Activated CD4-positive, alpha-beta memory T cell treated with anti-CD3 and anti-CD28 coated beads for 36 hours (primary cell): ENCODE measurements around the gene SLC16A10. TPM values are rescaled to one million over a fixed set of nuclear protein-coding genes. Genes with fewer than 3 reads are reported as not detected.

Experiments used
- CTCF ChIA-PET: fragments of 350-600 bp; sonication (Branson Sonifier 250); formaldehyde crosslinking; loops from one replicate; lab custom pipeline; 2021; ENCODE audit warnings: antibody characterized with exemption, inconsistent platforms; lab: Charles Lee
- POLR2A ChIA-PET: fragments of 350-600 bp; sonication (Branson Sonifier 250); formaldehyde crosslinking; loops from one replicate; lab custom pipeline; 2021; ENCODE audit warnings: antibody characterized with exemption; lab: Charles Lee
- DNase-seq: peaks from one replicate; pipeline ENCODE4 v3.0.0-alpha.2; 2020
- H3K27ac Mint-ChIP-seq: one replicate; pipeline ENCODE4 v1.8.0; 2021; ENCODE audit warnings: mixed read lengths
- H3K27me3 Mint-ChIP-seq: one replicate; pipeline ENCODE4 v1.8.0; 2021; ENCODE audit warnings: mixed read lengths
- H3K36me3 Mint-ChIP-seq: one replicate; pipeline ENCODE4 v1.8.0; 2021; ENCODE audit warnings: mixed read lengths
- H3K4me1 Mint-ChIP-seq: one replicate; pipeline ENCODE4 v1.8.0; 2021; ENCODE audit warnings: low read depth, mixed read lengths
- H3K4me3 Mint-ChIP-seq: one replicate; pipeline ENCODE4 v1.8.0; 2021; ENCODE audit warnings: mild to moderate bottlenecking, mixed read lengths
- H3K9me3 Mint-ChIP-seq: one replicate; pipeline ENCODE4 v1.8.0; 2021; ENCODE audit warnings: mixed read lengths
- intact Hi-C: fragments of 100-400 bp; cut with micrococcal nuclease; formaldehyde crosslinking; loops from one replicate; pipeline ENCODE4 v1.15.1; 2023
- total RNA-seq, 2 experiments: library from RNA; stranded (reverse); gene quantifications; one replicate each; pipeline ENCODE4 v1.2.3, GENCODE V29; 2021

Gene SLC16A10
- total RNA-seq, 2 experiments from 2014 or later, result 3.4 to 3.6 TPM

- ChIA-PET CTCF (interaction anchor here (2.4 kb wide), 1 partner anchor 10 kb away, joined by 9 read pairs; a partner anchor contains a TSS), POLR2A (no interaction called here)
- Mint-ChIP-seq H3K4me1 (peaks cover 21% of the 10 kb centered on the region), H3K27me3 (no peaks in the 10 kb centered on the region), H3K9me3 (peaks cover 13% of the 10 kb centered on the region), H3K27ac (no peak overlapping the region), H3K4me3 (no peak overlapping the region), H3K36me3 (peaks cover 59% of the 10 kb centered on the region)
- intact Hi-C loops, result no loop called here
- no peak for DNase-seq
Measured at GRCh38 chr6:111269401-111269970, 182.2 kb downstream of the SLC16A10 start.

- Mint-ChIP-seq H3K36me3 (peaks cover 66% of the 10 kb centered on the region), H3K27ac (no peak overlapping the region), H3K27me3 (no peaks in the 10 kb centered on the region), H3K9me3 (peaks cover 19% of the 10 kb centered on the region), H3K4me3 (no peak overlapping the region), H3K4me1 (peaks cover 21% of the 10 kb centered on the region)
- POLR2A ChIA-PET, result no interaction called here
- intact Hi-C loops, result no loop called here
- DNase-seq, result no peak
- CTCF ChIA-PET, result interaction anchor here (2.4 kb wide), 1 partner anchor 11 kb away, joined by 9 read pairs; a partner anchor contains a TSS
Measured at GRCh38 chr6:111270121-111270520, 182.8 kb downstream of the SLC16A10 start.

- intact Hi-C loops, result no loop called here
- DNase-seq, result no peak
- Mint-ChIP-seq H3K9me3 (peaks cover 25% of the 10 kb centered on the region), H3K4me3 (no peak overlapping the region), H3K36me3 (peaks cover 74% of the 10 kb centered on the region), H3K27ac (no peak overlapping the region), H3K4me1 (no peaks in the 10 kb centered on the region), H3K27me3 (no peaks in the 10 kb centered on the region)
- ChIA-PET POLR2A (interaction anchor here (0.6 kb wide), 1 partner anchor 732 kb away, joined by 3 read pairs; no protein-coding TSS in a partner anchor), CTCF (interaction anchor here (1.1 kb wide), 1 partner anchor 219 kb away, joined by 6 read pairs; no protein-coding TSS in a partner anchor)
Measured at GRCh38 chr6:111274593-111275217, 187.4 kb downstream of the SLC16A10 start.

GRCh38 chr6:111276335-111276734 lies 189.0 kb downstream of the SLC16A10 start:
- DNase-seq, result no peak
- intact Hi-C loops, result no loop called here
- Mint-ChIP-seq H3K36me3 (peaks cover 74% of the 10 kb centered on the region), H3K27ac (no peak overlapping the region), H3K9me3 (peaks cover 25% of the 10 kb centered on the region), H3K27me3 (no peaks in the 10 kb centered on the region), H3K4me3 (no peak overlapping the region), H3K4me1 (no peaks in the 10 kb centered on the region)
- POLR2A ChIA-PET, result no interaction called here
- CTCF ChIA-PET, result interaction anchor here (2.4 kb wide), 1 partner anchor 17 kb away, joined by 7 read pairs; a partner anchor contains a TSS

- Mint-ChIP-seq H3K4me3 (no peak overlapping the region), H3K27ac (no peak overlapping the region), H3K36me3 (peaks cover 76% of the 10 kb centered on the region), H3K27me3 (no peaks in the 10 kb centered on the region), H3K4me1 (no peaks in the 10 kb centered on the region), H3K9me3 (peaks cover 25% of the 10 kb centered on the region)
- ChIA-PET CTCF (interaction anchor here (2.4 kb wide), 1 partner anchor 18 kb away, joined by 7 read pairs; a partner anchor contains a TSS), POLR2A (no interaction called here)
- intact Hi-C loops, result no loop called here
- no peak for DNase-seq
Measured at GRCh38 chr6:111276736-111277135, 189.4 kb downstream of the SLC16A10 start.

GRCh38 chr6:111277819-111278218 lies 190.5 kb downstream of the SLC16A10 start:
- Mint-ChIP-seq H3K27me3 (no peaks in the 10 kb centered on the region), H3K4me1 (peaks cover 3% of the 10 kb centered on the region), H3K9me3 (peaks cover 25% of the 10 kb centered on the region), H3K36me3 (peaks cover 81% of the 10 kb centered on the region), H3K27ac (no peak overlapping the region), H3K4me3 (no peak overlapping the region)
- ChIA-PET POLR2A (no interaction called here), CTCF (interaction anchor here (2.4 kb wide), 1 partner anchor 19 kb away, joined by 7 read pairs; a partner anchor contains a TSS)
- intact Hi-C loops, result no loop called here
- no peak for DNase-seq

- H3K4me1 Mint-ChIP-seq, result peaks cover 3% of the 10 kb centered on the region
- H3K36me3 Mint-ChIP-seq, result peaks cover 74% of the 10 kb centered on the region
- H3K4me3 Mint-ChIP-seq, result no peak overlapping the region
- no peak overlapping the region for H3K27ac Mint-ChIP-seq
- ChIA-PET CTCF (no interaction called here), POLR2A (no interaction called here)
- intact Hi-C loops, result no loop called here
- DNase-seq, result no peak
- peaks cover 19% of the 10 kb centered on the region for H3K9me3 Mint-ChIP-seq
- H3K27me3 Mint-ChIP-seq, result no peaks in the 10 kb centered on the region
Measured at GRCh38 chr6:111278731-111279130, 191.4 kb downstream of the SLC16A10 start.

- Mint-ChIP-seq H3K4me1 (peaks cover 3% of the 10 kb centered on the region), H3K9me3 (peaks cover 5% of the 10 kb centered on the region), H3K4me3 (no peak overlapping the region), H3K27me3 (no peaks in the 10 kb centered on the region), H3K36me3 (peaks cover 59% of the 10 kb centered on the region), H3K27ac (no peak overlapping the region)
- POLR2A ChIA-PET, result no interaction called here
- intact Hi-C loops, result no loop called here
- CTCF ChIA-PET, result no interaction called here
- no peak for DNase-seq
Measured at GRCh38 chr6:111280445-111280955, 193.2 kb downstream of the SLC16A10 start.

Other genes starting within 250 kb of the SLC16A10 start
- 10 to 100 TPM; 79.1 to 84.3 TPM for gene AMD1, start 212.7 kb upstream of the SLC16A10 start, total RNA-seq
- 10 to 100 TPM; 97.1 to 97.7 TPM for gene GTF3C6, start 128.8 kb upstream of the SLC16A10 start, total RNA-seq
- gene RPF2, start 105.5 kb upstream of the SLC16A10 start, total RNA-seq, result 10 to 100 TPM; 45.5 to 46.0 TPM